RPMI7951 (cell line): ENCODE data around the gene XIRP1. TPM values are rescaled to one million over a fixed set of nuclear protein-coding genes. Genes with fewer than 3 reads are reported as not detected.
"Not testable (repeated sequence)": the region's sequence is repeated elsewhere in the genome, so short reads cannot be mapped to it uniquely, and the experiment has no call there.

Source experiments
- DNase-seq: peaks from one replicate; pipeline ENCODE4 v3.0.0-alpha.2; 2012; ENCODE audit warnings: low read depth
- total RNA-seq: library from RNA; depleted of rRNA; stranded (reverse); fragments of >200 nt; shearing (Covaris generic); gene quantifications from 2 replicates; pipeline ENCODE4 v1.2.3, GENCODE V29; 2014

The XIRP1 gene
- total RNA-seq, 1 experiment from 2014 or later: 0.12 TPM

DNA sequence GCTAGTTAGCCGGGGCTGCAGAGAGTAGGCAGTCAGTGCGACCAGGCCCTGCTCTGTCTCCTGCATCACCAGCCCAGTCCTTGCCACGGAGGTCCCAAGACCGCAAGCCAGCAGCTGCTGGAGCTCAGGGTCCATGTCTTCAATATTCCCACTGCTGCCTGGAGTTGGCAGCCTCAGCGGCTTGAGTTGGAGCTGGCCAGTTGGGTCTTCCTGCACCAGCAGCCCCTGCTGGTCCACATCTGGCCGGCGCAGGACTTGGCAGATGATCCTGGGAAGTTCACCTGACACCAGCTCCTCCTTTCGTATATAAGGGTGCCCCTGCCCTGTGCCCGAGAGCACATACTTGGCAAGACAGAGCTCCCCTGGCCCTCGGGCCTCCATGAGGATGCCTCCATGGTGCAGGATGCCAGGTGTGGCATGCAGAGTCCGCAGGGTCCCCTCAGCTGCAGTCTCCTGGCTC, 5.7 kb downstream of the XIRP1 start:
- DNase-seq: no peak

DNA sequence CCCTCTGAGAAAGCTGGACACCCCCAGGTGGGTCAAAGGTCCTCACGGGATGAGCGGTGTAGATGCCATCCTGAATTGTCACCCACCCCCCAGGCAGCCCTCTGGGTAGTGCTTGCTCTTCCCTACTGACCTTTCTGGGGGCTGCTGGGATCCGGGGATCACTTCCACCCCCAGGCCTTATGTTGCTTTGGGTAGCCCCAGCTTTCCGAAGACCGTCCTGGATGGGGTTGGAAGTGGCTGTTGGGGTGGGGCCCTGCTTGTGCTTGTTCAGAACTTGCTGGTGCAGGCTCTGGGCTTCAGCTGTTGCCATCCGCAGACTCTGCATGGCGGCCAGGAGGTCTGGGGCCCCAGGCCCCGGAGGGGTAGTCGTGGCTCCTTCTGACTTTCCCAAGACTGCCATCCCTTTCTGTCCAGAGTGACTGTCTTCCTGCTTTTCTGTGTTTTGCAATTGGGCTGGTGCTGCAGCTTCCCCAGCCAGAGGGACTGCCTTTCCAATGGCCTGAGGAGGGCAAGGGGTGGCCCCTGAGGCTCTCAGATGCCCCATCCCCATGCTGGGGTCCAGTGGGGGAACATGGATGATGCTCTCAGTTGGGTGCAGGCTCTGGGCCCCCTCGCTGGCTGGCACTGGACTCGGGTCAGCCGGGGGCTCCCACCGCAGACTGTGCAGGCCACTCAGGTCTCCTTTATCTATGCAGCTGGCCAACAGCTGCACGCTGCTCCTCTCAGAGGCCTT, 6.3 kb downstream of the XIRP1 start:
- DNase-seq: no peak

- DNase-seq: no peak
Observed at GRCh38 chr3:39185326-39185958, 7.0 kb downstream of the XIRP1 start.

- DNase-seq: no peak
Observed at GRCh38 chr3:39184968-39185285, 7.5 kb downstream of the XIRP1 start.

DNA sequence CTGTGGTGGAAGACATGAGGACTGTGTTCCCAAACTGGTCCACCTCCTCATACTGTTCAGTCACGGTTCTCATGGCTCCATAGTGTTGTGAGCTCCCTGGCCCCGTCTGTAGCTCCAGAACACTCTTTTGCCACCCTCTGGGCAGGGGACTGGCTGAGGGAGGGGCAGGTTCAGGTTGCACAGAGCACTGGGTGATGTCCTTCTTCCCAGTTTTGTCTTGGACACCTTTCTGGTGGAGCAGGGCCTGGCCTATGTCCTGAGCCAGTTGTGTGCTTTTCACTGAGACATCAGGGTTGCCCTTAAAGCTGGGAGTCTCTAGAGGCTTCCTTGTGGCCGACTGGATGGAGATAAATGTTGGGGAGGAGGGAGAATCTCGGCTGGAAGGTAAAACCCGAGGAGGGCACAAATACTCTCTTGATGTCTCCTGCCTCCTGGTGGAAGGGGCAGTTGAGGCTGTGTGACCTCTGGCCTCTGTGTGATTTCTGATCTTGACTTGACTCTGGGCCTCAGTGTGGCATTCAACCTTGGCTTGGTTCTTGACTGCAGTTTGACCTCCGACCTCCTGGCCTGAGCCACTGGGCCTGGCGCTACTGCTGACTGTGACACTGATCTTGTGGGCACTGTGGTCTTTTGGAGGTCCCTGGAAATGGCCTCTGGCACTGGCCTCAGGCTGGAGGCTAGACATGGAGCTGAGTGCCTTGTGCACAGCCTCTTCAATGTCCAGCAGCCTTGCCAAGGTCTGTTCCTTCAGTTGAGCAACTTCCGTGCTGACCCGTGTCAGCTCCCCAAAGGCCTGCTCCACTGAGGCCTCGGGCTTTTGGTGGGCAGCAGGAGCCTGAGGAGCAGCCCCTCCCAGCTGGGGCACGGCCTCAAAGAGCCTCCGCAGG, 8.1 kb downstream of the XIRP1 start:
- no peak for DNase-seq

GRCh38 chr3:39183211-39184080, 8.9 kb downstream of the XIRP1 start:
- DNase-seq: no peak

DNA sequence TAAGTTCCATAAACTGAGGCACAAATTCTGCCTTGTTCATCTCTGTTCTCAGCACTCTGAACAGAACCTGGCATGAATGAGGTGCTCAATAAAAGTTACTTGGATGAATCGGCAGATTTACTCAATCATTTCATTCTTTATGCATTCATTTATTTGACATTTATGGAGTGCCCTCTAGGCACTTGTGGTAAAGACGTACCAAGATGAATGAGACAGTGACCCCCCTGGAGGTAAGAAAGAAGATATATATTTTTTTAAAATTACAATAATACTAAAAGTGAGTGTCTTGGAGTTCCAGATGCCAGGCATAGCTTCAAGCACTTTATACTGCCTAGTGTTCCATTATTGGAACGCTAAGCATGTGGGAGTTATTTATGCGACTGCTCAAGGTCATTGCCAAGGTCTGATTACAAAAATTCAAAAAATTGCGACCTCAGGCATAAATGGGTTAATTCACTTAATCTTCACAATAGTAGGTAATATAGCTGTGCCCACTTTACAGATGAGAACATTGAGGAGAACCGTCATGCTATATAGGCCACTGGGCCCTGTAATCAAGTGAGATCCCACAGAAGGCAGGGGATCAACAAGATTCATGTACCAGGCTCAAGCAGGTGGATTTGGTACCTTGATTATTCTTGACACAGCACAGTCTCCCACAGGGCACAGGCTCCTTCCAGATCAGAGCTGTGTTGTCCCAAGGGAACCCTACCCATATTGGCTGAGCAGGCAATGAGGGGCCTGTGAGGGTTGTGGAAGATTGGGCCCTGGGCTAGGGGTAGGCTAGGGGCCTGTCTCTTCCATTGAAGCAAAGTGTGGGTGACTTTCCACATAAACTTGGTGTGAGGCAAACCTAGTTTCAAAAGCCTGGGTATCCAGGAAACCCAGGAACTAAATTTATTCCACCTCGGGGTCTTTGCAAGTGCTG, 10.7 kb downstream of the XIRP1 start:
- no peak for DNase-seq

DNA sequence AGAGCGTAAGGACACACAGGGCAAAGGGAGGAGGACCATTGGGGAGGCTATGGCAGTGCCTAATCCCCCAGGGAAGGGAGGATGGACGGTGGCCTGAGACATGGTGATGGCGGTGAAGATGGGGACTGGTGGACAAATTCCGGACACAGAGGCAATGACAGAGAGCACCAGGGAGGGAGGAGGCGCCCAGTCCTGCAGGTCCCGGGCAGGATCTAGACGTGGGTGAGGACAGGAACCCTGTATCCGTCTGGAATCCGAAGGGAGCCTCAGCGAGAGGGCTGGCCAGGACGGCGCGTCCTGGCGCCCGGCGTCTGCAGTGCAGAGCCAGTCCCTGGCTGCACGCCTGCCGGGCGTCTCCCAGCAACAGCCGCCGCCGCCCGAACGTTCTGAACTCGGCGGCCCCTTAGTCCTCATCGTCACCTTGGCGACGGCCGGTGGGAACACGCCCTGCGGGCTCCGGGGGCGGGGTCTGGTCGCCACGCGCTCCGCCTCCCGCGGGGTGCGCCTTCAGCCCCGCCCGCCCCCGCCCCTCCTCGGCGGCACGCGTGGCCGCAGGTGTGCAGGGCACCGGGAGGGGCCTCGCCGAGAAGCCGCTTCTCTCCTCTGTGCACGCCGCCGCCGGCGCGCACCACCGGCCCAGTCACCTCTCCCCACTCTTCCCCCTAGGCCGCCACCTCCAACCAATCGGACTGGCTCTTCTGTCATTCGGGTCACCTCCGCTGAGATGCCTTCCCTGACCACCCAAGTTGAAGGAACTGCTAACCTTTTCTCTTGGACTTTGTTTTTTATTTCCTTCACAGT, 11.6 kb downstream of the XIRP1 start:
- peak; percentile 87 for DNase-seq

GRCh38 chr3:39180183-39180545, 12.2 kb downstream of the XIRP1 start:
- DNase-seq: no peak

DNA sequence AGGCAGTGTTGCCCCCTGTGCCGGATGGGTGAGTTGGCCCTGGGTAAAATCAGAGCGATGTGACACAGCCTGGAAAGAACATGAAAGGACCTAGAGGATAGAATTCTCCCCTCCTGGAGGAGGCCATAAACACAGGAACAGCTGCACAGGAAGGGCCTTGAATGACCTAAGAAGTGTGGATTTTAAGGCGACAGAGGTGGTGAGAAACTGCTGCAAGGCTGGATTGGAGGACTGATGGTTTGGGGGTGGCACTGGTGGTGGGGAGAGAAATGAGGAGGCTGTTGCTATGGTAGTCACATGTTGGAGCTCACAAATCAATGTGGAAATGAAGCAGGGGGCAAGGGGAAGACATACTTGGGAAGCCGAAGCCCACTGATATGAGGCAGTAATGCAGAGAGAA, 13.8 kb downstream of the XIRP1 start:
- no peak for DNase-seq

DNA sequence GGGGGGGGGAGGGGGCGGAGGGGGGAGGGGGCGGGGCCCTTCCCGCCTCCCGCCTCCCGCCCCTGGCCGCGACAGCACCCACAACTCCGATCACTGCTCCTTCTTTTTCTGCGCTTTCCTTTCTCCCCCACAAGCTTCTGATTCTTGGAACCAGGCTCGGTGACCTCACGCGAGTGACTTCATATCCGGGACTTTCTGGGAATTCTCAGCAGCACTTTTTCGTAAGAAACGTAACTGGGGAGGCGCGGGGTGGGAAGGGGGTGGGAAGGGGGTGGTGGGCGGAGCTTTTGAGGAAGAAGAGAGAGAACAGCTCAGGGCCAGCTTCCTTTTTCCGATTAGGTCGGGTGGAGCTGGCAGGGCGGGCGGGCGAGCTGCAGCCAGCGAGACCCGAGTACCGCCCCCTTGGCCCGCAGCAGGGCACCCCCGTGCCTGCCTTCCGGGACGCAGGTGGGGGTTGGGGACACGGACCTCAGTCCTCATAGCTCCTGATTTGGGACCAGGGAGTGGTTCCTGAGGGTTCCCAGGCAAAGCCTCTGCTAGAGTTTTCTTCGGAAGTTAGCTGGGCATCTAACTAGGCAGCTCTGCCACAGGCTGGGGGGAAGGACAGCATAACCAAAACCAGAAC, 14.6 kb downstream of the XIRP1 start:
- DNase-seq: peak; percentile 93

DNA sequence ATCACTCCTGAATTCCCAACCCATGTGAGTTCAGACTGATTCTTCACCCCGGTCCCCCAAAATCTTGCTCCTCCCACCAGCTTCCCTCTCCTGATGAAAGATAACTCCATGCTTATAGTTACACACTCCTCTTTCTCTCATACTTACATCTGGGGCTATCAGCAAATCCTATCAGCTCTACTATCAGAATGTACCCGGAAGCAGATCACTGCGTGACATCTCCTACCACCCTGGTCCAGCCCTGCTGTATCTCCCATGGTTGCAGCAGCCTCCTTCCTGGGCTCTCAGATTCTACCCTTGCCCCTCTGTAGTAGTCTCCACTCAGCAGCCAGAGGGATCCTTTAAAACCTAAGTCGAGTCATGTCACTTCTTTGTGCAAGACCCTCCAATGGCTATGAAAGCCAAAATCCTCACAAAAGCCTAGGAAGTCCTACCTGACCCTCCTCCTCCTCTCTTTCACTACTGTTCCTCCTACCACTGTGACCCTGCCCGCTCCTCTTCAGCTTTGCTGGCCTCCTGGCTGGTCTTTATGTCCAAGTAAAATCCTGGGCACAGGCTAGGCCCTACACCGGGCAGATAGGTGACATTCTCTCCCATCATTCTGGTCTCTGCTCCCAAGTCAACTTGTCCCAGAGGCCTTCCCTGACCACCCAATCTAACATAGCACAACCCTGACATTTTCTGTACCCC, 16.2 kb downstream of the XIRP1 start:
- DNase-seq: no peak

DNA sequence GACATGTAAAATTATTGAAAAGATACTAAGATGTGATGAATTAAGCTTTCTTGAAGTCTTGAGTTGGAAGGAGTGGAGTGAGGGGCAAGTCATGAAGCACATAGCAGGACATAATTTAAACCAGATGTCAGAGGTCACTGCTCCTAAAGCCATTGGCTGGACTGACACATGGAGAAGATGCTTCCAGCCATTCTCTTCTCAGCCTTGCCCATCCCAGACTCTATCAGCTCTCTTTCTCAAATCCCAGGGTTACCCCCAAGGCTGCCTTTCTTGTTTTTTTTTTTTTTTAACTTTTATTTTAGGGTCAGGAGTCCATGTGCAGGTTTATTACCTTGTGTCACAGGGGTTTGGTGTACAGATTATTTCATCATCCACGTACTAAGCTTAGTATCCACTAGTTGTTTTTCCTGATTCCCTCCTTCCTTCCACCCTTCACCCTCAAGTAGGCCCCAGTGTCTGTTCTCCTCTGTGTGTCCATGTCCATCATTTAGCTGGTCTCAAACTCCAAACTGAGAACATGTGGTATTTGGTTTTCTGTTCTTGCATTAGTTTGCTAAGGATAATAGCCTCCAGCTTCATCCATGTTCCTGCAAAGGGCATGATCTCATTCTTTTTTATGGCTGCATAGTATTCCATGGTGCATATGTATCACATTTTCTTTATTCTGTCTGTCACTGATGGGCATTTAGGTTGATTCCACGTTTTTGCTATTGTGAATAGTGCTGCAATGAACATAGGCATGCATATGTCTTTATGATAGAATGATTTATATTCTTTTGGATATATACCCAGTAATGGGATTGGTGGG, 18.9 kb downstream of the XIRP1 start:
- DNase-seq: no peak

DNA sequence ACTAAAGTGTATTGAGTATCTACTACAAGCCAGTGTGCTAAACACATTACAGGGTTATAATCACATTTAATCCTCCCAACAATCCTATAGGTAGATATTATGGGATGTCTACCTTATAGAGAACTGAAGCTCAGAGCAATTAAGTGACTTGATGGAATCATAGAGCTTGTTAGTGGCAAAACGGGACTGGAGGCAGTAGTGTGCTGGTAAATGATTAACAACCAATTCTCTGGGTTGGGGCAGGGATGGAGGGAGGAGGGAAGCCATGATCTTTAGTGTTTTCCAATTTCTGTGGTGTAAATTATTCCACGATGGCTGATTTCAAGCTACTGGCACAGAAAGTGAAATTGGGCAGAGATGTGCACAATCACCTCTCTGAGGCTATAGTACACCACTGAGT, 20.5 kb downstream of the XIRP1 start:
- DNase-seq: no peak

DNA sequence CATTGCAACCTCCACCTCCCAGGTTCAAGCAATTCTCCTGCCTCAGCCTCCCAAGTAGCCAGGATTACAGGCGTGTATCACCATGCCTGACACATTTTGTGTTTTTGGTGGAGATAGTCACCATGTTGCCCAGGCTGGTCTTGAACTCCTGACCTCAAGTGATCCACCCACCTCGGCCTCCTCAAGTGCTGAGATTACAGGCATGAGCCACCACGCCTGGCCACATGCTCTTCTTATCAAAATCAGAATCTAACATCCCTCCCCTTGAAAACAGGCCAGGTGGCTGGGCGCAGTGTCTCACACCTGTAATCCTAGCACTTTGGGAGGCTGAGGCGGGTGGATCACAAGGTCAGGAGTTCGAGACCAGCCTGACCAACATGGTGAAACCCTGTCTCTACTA, 21.5 kb downstream of the XIRP1 start:
- not testable (repeated sequence) for DNase-seq

- no peak for DNase-seq
Observed at GRCh38 chr3:39170461-39170860, 21.9 kb downstream of the XIRP1 start.

GRCh38 chr3:39169712-39170111, 22.7 kb downstream of the XIRP1 start:
- DNase-seq: no peak
